Hindlimb muscle (tissue), 1 donor: Measurements from ENCODE around the gene EHF. TPM values are rescaled to one million over a fixed set of nuclear protein-coding genes. Genes with fewer than 3 reads are reported as not detected.

ENCODE experiments used
- DNase-seq: peaks from one replicate; pipeline ENCODE4 v3.0.0-alpha.2; 2013
- polyA plus RNA-seq: library from polyadenylated mRNA; unstranded; fragments of 120-200 nt; gene quantifications from one replicate; pipeline ENCODE4 v1.2.1, GENCODE V29; 2013; ENCODE audit not compliant: insufficient read length

Gene EHF
- polyA plus RNA-seq, 1 donor, result 0.22 TPM

DNA sequence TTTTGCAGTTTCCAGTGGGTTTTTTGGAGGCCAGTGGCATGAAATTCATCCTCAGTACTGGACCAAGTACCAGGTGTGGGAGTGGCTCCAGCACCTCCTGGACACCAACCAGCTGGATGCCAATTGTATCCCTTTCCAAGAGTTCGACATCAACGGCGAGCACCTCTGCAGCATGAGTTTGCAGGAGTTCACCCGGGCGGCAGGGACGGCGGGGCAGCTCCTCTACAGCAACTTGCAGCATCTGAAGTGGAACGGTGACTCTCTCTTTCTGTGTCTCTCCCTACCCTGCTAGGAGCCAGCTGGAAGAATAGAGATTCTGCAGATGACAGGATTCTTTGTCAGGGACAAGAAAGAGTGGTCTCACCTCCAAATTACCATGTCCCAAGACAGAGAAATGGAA is 25.5 kb downstream of the EHF start:
- no peak for DNase-seq

DNA sequence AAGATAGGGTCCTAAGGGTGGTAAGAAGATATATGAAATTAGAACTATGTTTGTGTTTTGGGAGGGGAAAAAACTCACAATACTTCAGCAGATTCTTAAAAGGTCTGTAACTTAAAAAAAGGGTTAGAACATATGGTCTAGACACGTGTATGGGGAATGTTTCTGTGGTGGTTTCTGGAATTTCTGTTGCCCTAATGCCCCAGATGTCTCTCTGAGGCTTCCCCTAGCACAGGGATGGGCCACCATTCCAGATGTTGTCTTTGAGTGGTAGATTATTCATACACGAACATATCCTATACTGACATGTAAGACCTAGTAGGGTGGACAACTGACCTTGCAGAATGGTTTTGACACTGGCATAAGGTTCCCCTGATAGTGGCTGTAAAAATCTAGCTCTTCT is 26.2 kb downstream of the EHF start:
- DNase-seq, result no peak

GRCh38 chr11:34647532-34647931 is 26.6 kb downstream of the EHF start:
- DNase-seq, result no peak

DNA sequence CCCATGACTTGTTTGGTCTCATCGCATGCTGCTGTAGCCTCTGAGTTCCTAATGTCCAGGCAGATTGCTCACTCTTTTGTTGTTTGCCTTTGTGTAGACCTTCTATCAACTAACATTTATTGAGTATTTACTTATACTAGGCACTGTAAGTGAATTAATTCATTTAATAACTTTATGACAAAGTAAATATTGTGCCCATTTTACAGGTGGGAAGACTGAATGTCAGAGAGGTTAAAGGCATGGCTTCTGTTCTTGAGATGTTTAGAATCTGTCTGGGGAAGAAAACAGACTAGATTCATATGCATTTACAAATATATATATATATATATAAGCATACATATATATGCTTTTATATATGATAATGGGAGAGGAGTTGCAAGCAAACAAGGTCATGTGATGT is 27.1 kb downstream of the EHF start:
- no peak for DNase-seq

DNA sequence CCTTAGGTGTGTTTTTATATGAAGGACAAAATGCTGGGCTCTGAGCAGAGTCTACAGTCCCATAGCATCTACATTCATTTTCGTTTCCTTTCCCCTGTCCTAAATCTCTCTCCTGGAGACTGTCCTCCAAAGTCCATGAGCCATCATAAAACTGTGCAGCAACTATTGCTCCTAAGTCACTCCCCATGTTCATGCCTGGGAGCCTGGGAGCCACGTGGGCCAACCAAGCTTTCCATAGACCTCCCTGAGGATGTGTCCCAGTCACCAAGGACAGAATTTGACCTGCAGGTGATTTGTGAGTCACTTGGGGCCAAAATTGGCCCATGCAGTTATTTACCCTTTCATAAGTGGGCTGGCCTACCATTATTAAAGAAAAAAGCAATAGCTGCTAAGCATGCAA is 28.7 kb downstream of the EHF start:
- no peak for DNase-seq

DNA sequence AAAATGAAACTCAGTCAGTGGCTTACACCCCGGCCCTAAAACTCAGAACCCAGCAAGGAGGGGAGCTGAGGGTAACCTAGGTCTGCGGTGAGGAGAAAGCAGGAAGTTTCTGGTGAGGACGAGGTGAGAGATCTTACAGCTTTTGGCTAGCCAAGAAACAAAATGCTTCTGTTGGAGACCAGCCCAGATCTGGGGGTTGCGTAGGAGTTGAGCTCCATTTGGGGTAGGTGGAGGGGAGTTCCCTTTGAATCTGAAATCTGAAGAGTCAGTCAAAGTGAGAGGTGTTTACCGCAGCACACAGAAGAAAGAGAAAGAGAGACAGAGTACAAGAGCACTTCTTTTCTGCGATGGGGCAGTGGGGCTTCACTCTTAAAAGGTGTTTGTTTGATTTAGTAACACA is 29.6 kb downstream of the EHF start:
- DNase-seq, result no peak

- no peak for DNase-seq
Observed at GRCh38 chr11:34651551-34651950, 30.7 kb downstream of the EHF start.

- no peak for DNase-seq
Observed at GRCh38 chr11:34652191-34652973, 31.5 kb downstream of the EHF start.

- no peak for DNase-seq
Observed at GRCh38 chr11:34653031-34653430, 32.1 kb downstream of the EHF start.

- no peak for DNase-seq
Observed at GRCh38 chr11:34653851-34654482, 33.1 kb downstream of the EHF start.

GRCh38 chr11:34654483-34655334 is 33.8 kb downstream of the EHF start:
- no peak for DNase-seq

DNA sequence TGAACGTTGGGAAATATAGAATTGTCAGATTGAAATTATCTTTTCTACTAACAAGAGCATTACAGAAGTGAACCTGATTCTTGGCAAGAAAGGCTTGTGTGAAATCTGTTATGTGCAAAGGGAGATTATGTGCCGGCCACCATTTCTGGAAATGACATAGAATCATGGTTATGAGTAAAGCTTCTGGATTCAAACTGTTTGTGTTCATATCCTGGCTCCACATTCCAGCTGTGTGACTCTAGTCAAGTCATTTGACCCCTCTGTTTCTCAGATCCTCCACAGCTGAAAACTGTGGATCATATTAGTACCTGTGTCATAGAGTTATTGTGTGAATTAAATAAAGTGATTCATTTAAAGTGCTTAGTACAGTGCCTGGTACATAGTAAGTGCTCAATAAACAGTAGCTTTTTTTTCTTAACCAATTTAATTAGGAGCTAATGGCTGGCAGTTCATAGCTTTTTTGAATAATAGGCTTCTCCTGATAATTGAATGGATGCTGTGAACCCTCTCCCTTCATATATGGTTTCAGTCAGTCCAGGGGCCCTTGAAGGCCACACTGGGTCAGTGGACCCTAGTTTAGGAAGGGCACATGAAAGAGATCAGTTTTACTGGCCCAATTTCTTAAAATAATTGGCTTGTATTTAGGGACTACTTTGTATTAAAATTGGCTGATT is 34.6 kb downstream of the EHF start:
- no peak for DNase-seq

- DNase-seq, result no peak
Observed at GRCh38 chr11:34656062-34656720, 35.3 kb downstream of the EHF start.

DNA sequence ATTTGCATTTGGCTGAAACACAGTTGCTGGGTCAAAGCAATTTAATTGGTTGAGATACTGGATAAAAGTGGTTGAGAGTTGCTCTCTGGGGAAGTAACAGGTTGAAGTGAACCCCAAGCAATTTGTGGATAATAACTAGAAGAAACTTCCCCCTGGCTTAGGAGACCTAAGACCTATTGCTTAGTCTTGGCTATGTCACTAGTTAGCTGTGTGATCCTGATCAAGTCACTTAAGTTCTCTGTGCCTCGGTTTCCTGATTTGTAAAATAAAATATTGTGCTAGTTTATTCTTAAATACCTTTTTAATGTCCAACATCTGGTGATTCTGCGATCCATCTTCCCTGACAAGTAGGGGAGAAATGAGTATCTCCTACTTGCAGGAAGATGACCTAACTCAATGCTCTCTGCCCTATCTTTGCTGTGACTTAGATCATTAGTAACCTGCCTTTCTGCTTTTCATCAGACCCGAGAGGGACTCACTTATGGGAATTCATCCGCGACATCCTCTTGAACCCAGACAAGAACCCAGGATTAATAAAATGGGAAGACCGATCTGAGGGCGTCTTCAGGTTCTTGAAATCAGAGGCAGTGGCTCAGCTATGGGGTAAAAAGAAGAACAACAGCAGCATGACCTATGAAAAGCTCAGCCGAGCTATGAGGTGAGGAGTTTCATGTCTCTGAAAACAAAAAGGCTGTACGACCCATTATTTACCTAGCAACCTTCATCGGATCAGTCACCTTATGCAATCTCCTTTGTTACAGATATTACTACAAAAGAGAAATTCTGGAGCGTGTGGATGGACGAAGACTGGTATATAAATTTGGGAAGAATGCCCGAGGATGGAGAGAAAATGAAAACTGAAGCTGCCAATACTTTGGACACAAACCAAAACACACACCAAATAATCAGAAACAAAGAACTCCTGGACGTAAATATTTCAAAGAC is 37.5 kb downstream of the EHF start:
- DNase-seq, result no peak

DNA sequence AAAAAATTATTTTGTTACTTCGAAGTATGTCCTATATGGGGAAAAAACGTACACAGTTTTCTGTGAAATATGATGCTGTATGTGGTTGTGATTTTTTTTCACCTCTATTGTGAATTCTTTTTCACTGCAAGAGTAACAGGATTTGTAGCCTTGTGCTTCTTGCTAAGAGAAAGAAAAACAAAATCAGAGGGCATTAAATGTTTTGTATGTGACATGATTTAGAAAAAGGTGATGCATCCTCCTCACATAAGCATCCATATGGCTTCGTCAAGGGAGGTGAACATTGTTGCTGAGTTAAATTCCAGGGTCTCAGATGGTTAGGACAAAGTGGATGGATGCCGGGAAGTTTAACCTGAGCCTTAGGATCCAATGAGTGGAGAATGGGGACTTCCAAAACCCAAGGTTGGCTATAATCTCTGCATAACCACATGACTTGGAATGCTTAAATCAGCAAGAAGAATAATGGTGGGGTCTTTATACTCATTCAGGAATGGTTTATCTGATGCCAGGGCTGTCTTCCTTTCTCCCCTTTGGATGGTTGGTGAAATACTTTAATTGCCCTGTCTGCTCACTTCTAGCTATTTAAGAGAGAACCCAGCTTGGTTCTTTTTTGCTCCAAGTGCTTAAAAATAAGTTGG is 38.3 kb downstream of the EHF start:
- no peak for DNase-seq

- DNase-seq, result no peak
Observed at GRCh38 chr11:34665077-34665835, 44.4 kb downstream of the EHF start.

DNA sequence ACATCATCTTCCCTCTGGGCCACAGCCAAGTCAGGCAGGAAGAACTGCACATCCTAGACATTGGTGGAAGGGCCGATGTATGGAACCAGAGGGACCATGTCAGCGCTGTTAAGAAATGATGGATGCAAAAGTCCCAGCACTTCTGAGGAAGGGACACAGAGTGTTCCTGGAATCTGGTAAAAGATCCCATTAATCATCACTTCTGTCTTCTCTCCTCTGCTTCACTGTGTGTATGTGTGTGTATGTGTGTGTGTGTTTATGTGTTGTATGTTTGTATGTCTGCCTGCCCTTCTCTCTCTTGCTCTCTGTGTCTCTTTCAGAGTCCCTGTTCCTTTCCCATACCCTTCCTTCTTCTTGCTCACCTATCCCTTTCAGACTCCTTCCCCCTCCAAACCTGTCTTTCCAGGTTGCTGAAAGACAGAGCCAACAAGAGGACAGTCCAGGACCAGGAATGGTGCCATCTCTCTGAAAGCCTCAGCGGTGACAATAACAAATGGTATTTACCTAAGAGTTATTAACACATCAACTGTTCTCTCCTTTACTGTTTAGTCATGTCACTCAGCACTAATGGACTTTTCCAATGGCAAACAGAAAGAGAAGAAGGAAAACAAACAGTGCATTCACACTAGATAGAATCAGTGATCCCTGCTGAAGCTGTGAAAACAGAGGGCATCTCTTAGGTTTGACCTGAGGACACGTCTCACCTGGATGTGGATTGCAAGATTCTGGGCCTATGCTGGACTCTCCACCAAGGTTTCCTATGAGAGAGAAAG is 47.1 kb downstream of the EHF start:
- no peak for DNase-seq

- no peak for DNase-seq
Observed at GRCh38 chr11:34668583-34669053, 47.7 kb downstream of the EHF start.

DNA sequence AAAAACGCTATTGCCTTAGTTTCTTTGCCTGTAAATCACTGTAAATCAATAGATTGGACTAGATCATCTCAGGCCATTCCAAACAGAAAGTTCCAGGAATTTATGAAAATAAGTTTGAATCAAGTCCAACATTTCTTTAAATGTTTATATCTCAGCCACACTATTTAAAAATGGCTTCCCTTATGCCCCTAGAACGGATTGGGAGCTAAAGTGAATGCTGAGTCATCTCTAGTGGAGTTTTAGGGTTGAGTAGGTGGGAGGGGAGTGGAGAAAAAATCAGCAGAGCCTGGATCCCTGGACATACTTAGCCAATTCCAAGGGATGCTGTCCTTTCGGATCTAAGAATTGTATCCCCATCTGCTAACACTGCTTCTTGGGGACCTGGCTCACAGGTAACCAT is 48.6 kb downstream of the EHF start:
- no peak for DNase-seq
